Suprapubic skin (tissue), 4 donors: ENCODE results near the gene ASF1B. TPM values are rescaled to one million over a fixed set of nuclear protein-coding genes. Genes with fewer than 3 reads are reported as not detected.

Experiments used
- DNase-seq, 2 donors: peaks; one replicate each; pipeline ENCODE4 v3.0.0-alpha.2; 2019; ENCODE audit warnings: low spot score in 2 of 2
- H3K27ac ChIP-seq: fragments of 200-600 bp; sonication (generic); one replicate; pipeline ENCODE4 v1.5.1; 2019
- H3K27me3 ChIP-seq: fragments of 200-600 bp; sonication (generic); one replicate; pipeline ENCODE4 v1.5.1; 2019
- H3K36me3 ChIP-seq: fragments of 200-600 bp; sonication (generic); one replicate; pipeline ENCODE4 v1.5.1; 2019
- H3K4me1 ChIP-seq: fragments of 200-600 bp; sonication (generic); one replicate; pipeline ENCODE4 v1.5.1; 2019
- H3K4me3 ChIP-seq: fragments of 200-600 bp; sonication (generic); one replicate; pipeline ENCODE4 v1.5.1; 2019; ENCODE audit warnings: mild to moderate bottlenecking
- H3K9me3 ChIP-seq: fragments of 200-600 bp; sonication (generic); one replicate; pipeline ENCODE4 v1.5.1; 2019
- CTCF ChIP-seq, 2 donors: fragments of 200-600 bp in 1 of 2; fragments of 450-650 bp in 1 of 2; sonication (generic) in 1 of 2; IDR thresholded peaks; one replicate each; pipeline ENCODE4 v1.5.1; 2016 to 2019; ENCODE audit warnings: antibody characterized with exemption in 2 of 2, mild to moderate bottlenecking in 1 of 2, moderate library complexity in 1 of 2
- EP300 ChIP-seq: sonication (generic); formaldehyde crosslinking; IDR thresholded peaks from one replicate; pipeline ENCODE4 v1.6.1; 2017; ENCODE audit warnings: antibody characterized with exemption
- POLR2A ChIP-seq, 2 donors: fragments of 450-650 bp; IDR thresholded peaks; one replicate each; pipeline ENCODE4 v1.6.1; 2017; ENCODE audit warnings: antibody characterized with exemption in 2 of 2, mild to moderate bottlenecking in 2 of 2, moderate library complexity in 2 of 2
- POLR2AphosphoS5 ChIP-seq, 3 donors: sonication (generic); formaldehyde crosslinking; IDR thresholded peaks; one replicate each; pipeline ENCODE4 v1.6.1; 2017; ENCODE audit warnings: antibody characterized with exemption in 3 of 3
- WGBS: methylation state at CpG from one replicate; pipeline ENCODE4 v1.1.5; 2018; 5-methylcytosine and 5-hydroxymethylcytosine counted together
- total RNA-seq, 4 donors: library from RNA; depleted of rRNA; stranded (reverse); fragments of >200 nt; gene quantifications; one replicate each; pipeline ENCODE4 v1.1.0, GENCODE V29; 2016

The ASF1B gene
- total RNA-seq, 4 donors from 2014 or later, result 3.4 to 8.8 (median 7.8) TPM

DNA sequence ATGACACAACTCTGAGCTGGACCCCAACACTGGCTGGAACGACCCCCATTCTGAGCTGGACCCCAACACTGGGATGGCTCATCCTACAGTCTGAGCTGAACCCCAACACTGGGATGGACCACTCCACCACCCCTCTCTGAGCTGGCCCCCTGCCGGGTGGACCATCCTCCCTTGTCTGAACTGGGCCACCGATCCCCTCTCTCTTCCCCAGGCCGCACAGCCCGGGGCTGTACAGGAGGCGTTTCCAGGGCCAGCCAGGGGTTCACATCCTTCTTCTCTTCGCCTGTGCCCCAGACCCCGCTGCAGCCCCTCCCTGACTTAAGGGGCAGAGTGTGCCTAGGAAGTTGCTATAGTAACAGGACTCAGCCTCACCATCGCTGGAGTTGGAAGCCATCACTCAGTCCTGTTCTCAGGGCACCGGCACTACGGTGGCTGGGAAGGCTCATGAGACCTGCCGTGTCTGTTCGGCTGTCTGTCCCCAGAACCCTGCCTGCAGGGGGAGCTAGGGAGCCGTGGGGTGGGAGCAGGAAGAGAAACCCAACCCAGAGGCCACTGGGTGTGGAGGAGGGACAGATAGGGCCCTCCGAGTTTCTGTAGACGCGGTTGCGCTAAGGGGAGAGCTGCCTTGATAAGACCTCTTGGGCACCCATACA is 22.5 kb downstream of the ASF1B start:
- Histone ChIP-seq H3K4me1 (peaks cover 59% of the 10 kb centered on the region), H3K27me3 (no peaks in the 10 kb centered on the region), H3K4me3 (no peak overlapping the region), H3K27ac (peak overlapping the region; percentile 80), H3K36me3 (no peaks in the 10 kb centered on the region), H3K9me3 (no peaks in the 10 kb centered on the region)
- no peak for DNase-seq
- 88% methylated on average over 12 of the region's 18 CpGs for WGBS
- no peak for TF ChIP-seq POLR2A (IDR thresholded peaks at IDR 0.05)
- TF ChIP-seq CTCF (IDR thresholded peaks at IDR 0.05), result no peak
- TF ChIP-seq EP300, result no peak
- TF ChIP-seq POLR2AphosphoS5 (IDR thresholded peaks at IDR 0.05), result no peak

- peak in 1 of 2 donors; percentile 70 for DNase-seq
- 36% methylated on average over 10 of the region's 12 CpGs for WGBS
- H3K27ac ChIP-seq, result peak overlapping the region; percentile 80
- no peaks in the 10 kb centered on the region for H3K27me3 ChIP-seq
- no peaks in the 10 kb centered on the region for H3K9me3 ChIP-seq
- no peaks in the 10 kb centered on the region for H3K36me3 ChIP-seq
- H3K4me3 ChIP-seq, result peak overlapping the region; percentile 28
- no peak for TF ChIP-seq POLR2A (IDR thresholded peaks at IDR 0.05)
- TF ChIP-seq CTCF (IDR thresholded peaks at IDR 0.05), result no peak
- no peak for TF ChIP-seq EP300
- no peak for TF ChIP-seq POLR2AphosphoS5 (IDR thresholded peaks at IDR 0.05)
- peaks cover 53% of the 10 kb centered on the region for H3K4me1 ChIP-seq
Observed at GRCh38 chr19:14112809-14113385, 23.5 kb downstream of the ASF1B start.

DNA sequence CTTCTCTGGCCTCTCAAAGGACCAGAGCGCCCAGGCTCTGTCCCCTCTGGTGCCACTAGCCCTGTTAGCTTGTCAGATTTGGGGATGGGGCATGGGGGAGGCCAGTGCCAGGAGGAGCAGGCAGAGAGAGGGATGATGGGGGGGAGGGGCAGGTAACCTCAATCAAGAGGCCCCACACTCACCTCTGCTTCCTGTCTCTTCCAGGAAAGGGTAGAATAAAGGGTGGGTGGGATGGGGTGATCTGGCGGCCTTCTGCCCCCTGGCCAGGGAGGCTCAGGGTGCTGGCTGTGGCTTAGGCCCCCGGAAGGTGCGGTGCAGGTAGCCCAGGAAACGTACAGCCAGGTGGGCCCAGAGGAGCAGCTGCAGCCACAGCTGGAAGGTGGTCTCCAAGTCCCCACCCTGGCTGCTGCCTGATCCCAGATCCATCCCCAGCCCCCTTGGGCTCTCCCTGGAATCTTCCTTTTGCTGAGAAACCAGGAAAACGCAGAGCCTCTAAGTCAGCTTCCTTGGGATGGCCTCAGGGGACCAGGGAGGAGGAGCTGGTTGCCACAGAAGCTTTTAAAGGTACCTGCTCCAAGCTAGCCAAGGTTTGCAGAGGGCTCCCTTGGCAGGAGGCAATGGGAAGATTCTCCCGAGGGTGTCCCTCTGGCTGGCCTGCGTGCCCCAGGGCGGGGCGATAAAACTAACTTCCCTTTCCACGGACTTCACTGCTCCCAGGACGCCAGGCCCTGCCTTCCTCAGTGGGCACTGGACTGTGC is 24.2 kb downstream of the ASF1B start:
- peak overlapping the region; percentile 80 for H3K27ac ChIP-seq
- TF ChIP-seq CTCF (IDR thresholded peaks at IDR 0.05) (no peak), POLR2AphosphoS5 (IDR thresholded peaks at IDR 0.05) (no peak), POLR2A (IDR thresholded peaks at IDR 0.05) (no peak), EP300 (no peak)
- H3K36me3 ChIP-seq, result peaks cover 6% of the 10 kb centered on the region
- peak overlapping the region; percentile 28 for H3K4me3 ChIP-seq
- no peaks in the 10 kb centered on the region for H3K9me3 ChIP-seq
- H3K4me1 ChIP-seq, result peaks cover 53% of the 10 kb centered on the region
- WGBS, result 51% methylated on average over 5 of the region's 12 CpGs
- no peaks in the 10 kb centered on the region for H3K27me3 ChIP-seq
- DNase-seq, result peak in 1 of 2 donors; percentile 69

GRCh38 chr19:14111486-14111885 is 24.9 kb downstream of the ASF1B start:
- Histone ChIP-seq H3K27me3 (no peaks in the 10 kb centered on the region), H3K4me3 (no peak overlapping the region), H3K4me1 (peaks cover 46% of the 10 kb centered on the region), H3K9me3 (no peaks in the 10 kb centered on the region), H3K36me3 (peaks cover 14% of the 10 kb centered on the region), H3K27ac (no peak overlapping the region)
- DNase-seq, result no peak
- TF ChIP-seq POLR2AphosphoS5 (IDR thresholded peaks at IDR 0.05), result no peak
- no peak for TF ChIP-seq EP300
- TF ChIP-seq CTCF (IDR thresholded peaks at IDR 0.05), result no peak
- no peak for TF ChIP-seq POLR2A (IDR thresholded peaks at IDR 0.05)
- 100% methylated on average over 1 of the region's 1 CpG for WGBS

DNA sequence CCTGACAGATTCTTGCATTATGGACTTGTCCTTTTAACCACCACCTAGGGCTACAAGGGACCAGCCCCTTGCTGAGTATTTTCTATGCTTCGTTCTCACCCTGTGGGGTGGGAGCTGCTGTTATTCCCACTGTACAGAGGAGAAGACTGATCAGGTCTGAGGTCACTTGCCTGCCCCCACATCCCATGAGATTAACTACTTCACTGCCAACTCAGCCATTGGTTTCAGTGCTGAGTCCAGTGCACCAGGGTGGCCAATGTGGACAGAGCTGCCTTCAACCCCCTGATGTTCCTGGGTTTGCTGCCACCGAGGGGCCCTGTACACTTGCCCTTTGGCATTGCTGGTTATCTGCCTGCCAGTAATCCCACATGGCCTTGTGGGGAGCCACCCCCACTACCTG is 25.7 kb downstream of the ASF1B start:
- no peak overlapping the region for H3K27ac ChIP-seq
- 72% methylated on average over 2 of the region's 2 CpGs for WGBS
- peaks cover 38% of the 10 kb centered on the region for H3K4me1 ChIP-seq
- no peak for DNase-seq
- no peaks in the 10 kb centered on the region for H3K27me3 ChIP-seq
- H3K36me3 ChIP-seq, result peaks cover 22% of the 10 kb centered on the region
- TF ChIP-seq EP300, result no peak
- TF ChIP-seq CTCF (IDR thresholded peaks at IDR 0.05), result no peak
- no peak for TF ChIP-seq POLR2AphosphoS5 (IDR thresholded peaks at IDR 0.05)
- no peak overlapping the region for H3K4me3 ChIP-seq
- no peaks in the 10 kb centered on the region for H3K9me3 ChIP-seq
